Trophoblast cell (in vitro differentiated cells and primary cell): ENCODE data around the gene MRPL23.

ENCODE experiments used
- DNase-seq, 2 donors: peaks; one replicate each; pipeline ENCODE4 v3.0.0-alpha.2; 2016
- H2AFZ ChIP-seq: 2 replicates; pipeline ENCODE4 v1.6.1; 2013; ENCODE audit warnings: low read length, moderate library complexity, mild to moderate bottlenecking; ENCODE audit not compliant: insufficient read depth, poor library complexity
- H2AK5ac ChIP-seq: 2 replicates; pipeline ENCODE4 v1.6.1; 2013; ENCODE audit warnings: mild to moderate bottlenecking, low read length
- H2BK120ac ChIP-seq: 2 replicates; pipeline ENCODE4 v1.6.1; 2013; ENCODE audit warnings: low read length, mild to moderate bottlenecking, moderate library complexity; ENCODE audit not compliant: insufficient read depth, poor library complexity
- H2BK12ac ChIP-seq: 2 replicates; pipeline ENCODE4 v1.6.1; 2013; ENCODE audit warnings: mild to moderate bottlenecking, low read length, moderate library complexity
- H2BK5ac ChIP-seq: 2 replicates; pipeline ENCODE4 v1.6.1; 2013; ENCODE audit warnings: low read length, low read depth, moderate library complexity, mild to moderate bottlenecking; ENCODE audit not compliant: poor library complexity
- H3K14ac ChIP-seq: 2 replicates; pipeline ENCODE4 v1.6.1; 2013; ENCODE audit warnings: mild to moderate bottlenecking, low read length
- H3K18ac ChIP-seq: 2 replicates; pipeline ENCODE4 v1.6.1; 2013; ENCODE audit warnings: mild to moderate bottlenecking, low read length
- H3K23ac ChIP-seq: 2 replicates; pipeline ENCODE4 v1.6.1; 2013; ENCODE audit warnings: low read length
- H3K27ac ChIP-seq: 2 replicates; pipeline ENCODE4 v1.5.1; 2013; ENCODE audit warnings: low read depth, mild to moderate bottlenecking, inconsistent platforms, low read length, moderate library complexity
- H3K27me3 ChIP-seq: 2 replicates; pipeline ENCODE4 v1.6.1; 2013; ENCODE audit warnings: inconsistent platforms, mild to moderate bottlenecking, low read length, moderate library complexity; ENCODE audit not compliant: insufficient read depth
- H3K36me3 ChIP-seq, 2 experiments: 1 replicate in 1 of 2; 2 replicates in 1 of 2; pipeline ENCODE4 v1.6.1; 2013; ENCODE audit warnings: low read length in 2 of 2, mild to moderate bottlenecking in 2 of 2, moderate library complexity in 1 of 2; ENCODE audit not compliant: insufficient read depth in 2 of 2, control insufficient read depth in 1 of 2
- H3K4ac ChIP-seq: 2 replicates; pipeline ENCODE4 v1.6.1; 2013; ENCODE audit warnings: low read depth, mild to moderate bottlenecking, low read length, moderate library complexity
- H3K4me1 ChIP-seq, 2 experiments: 1 replicate in 1 of 2; 2 replicates in 1 of 2; pipeline ENCODE4 v1.6.1; 2013; ENCODE audit warnings: low read length in 2 of 2, mild to moderate bottlenecking in 2 of 2, moderate library complexity in 1 of 2; ENCODE audit not compliant: insufficient read depth in 2 of 2, control insufficient read depth in 1 of 2
- H3K4me2 ChIP-seq: 2 replicates; pipeline ENCODE4 v1.6.1; 2013; ENCODE audit warnings: inconsistent platforms, mild to moderate bottlenecking, low read length, moderate library complexity
- H3K4me3 ChIP-seq: 2 replicates; pipeline ENCODE4 v1.5.1; 2013; ENCODE audit warnings: mild to moderate bottlenecking, low read depth, low read length, inconsistent platforms
- H3K79me1 ChIP-seq: one replicate; pipeline ENCODE4 v1.6.1; 2013; ENCODE audit warnings: low read length
- H3K79me2 ChIP-seq: 2 replicates; pipeline ENCODE4 v1.6.1; 2013; ENCODE audit warnings: low read length, mild to moderate bottlenecking; ENCODE audit not compliant: control insufficient read depth, insufficient read depth, poor library complexity
- H3K9ac ChIP-seq: 2 replicates; pipeline ENCODE4 v1.6.1; 2013; ENCODE audit warnings: mild to moderate bottlenecking, low read length
- H3K9me3 ChIP-seq: 2 replicates; pipeline ENCODE4 v1.6.1; 2013; ENCODE audit warnings: low read depth, mild to moderate bottlenecking, control low read depth, inconsistent platforms, low read length; ENCODE audit not compliant: insufficient read depth
- H4K12ac ChIP-seq: 2 replicates; pipeline ENCODE4 v1.6.1; 2013; ENCODE audit warnings: low read depth, mild to moderate bottlenecking, low read length, moderate library complexity
- H4K8ac ChIP-seq: 2 replicates; pipeline ENCODE4 v1.6.1; 2013; ENCODE audit warnings: low read depth, mild to moderate bottlenecking, low read length, moderate library complexity
- H4K91ac ChIP-seq: one replicate; pipeline ENCODE4 v1.6.1; 2013; ENCODE audit warnings: low read depth, mild to moderate bottlenecking, low read length, moderate library complexity
- WGBS: extraction: QIAGEN DNeasy Blood & Tissue Kit; methylation state at CpG from one replicate; pipeline ENCODE4 v1.1.7; 2013; ENCODE audit warnings: missing lambda C conversion rate; ENCODE audit not compliant: insufficient read length, insufficient coverage; ENCODE audit errors: extremely low coverage; 5-methylcytosine and 5-hydroxymethylcytosine counted together

The MRPL23 gene

GRCh38 chr11:1932105-1932480 is 15.0 kb upstream of the MRPL23 start:
- Histone ChIP-seq H4K8ac (no peak overlapping the region), H3K14ac (no peak overlapping the region), H3K4me1 (peaks cover 10 to 13% of the 10 kb centered on the region in 2 experiments), H3K36me3 (no peaks in the 10 kb centered on the region), H4K12ac (no peak overlapping the region), H2AFZ (no peak overlapping the region), H2BK12ac (no peak overlapping the region), H2BK5ac (no peak overlapping the region), H3K4ac (no peak overlapping the region), H3K23ac (no peak overlapping the region), H2BK120ac (no peak overlapping the region), H3K79me1 (peaks cover 2% of the 10 kb centered on the region), H3K18ac (no peak overlapping the region), H3K4me2 (no peak overlapping the region), H2AK5ac (no peak overlapping the region), H3K79me2 (no peaks in the 10 kb centered on the region), H3K9me3 (peaks cover 3% of the 10 kb centered on the region), H3K9ac (no peak overlapping the region), H3K27ac (no peak overlapping the region), H3K27me3 (no peaks in the 10 kb centered on the region), H3K4me3 (no peak overlapping the region), H4K91ac (no peak overlapping the region)
- WGBS, result no CpG with 5 or more reads among the region's 11 CpGs
- DNase-seq, result no peak

- H3K14ac ChIP-seq, result no peak overlapping the region
- no peaks in the 10 kb centered on the region for H3K79me2 ChIP-seq
- H2AFZ ChIP-seq, result no peak overlapping the region
- no peak overlapping the region for H3K23ac ChIP-seq
- H3K4ac ChIP-seq, result no peak overlapping the region
- no peak overlapping the region for H3K18ac ChIP-seq
- no peak for DNase-seq
- H3K9me3 ChIP-seq, result peaks cover 3% of the 10 kb centered on the region
- H4K12ac ChIP-seq, result no peak overlapping the region
- no peaks in the 10 kb centered on the region for H3K36me3 ChIP-seq
- H3K27me3 ChIP-seq, result no peaks in the 10 kb centered on the region
- no peak overlapping the region for H3K9ac ChIP-seq
- no peak overlapping the region for H2AK5ac ChIP-seq
- H4K8ac ChIP-seq, result no peak overlapping the region
- H3K4me1 ChIP-seq, result peaks cover 4 to 7% of the 10 kb centered on the region in 2 experiments
- no peak overlapping the region for H2BK12ac ChIP-seq
- H3K27ac ChIP-seq, result no peak overlapping the region
- peak overlapping the region; percentile 44 for H3K4me3 ChIP-seq
- no peak overlapping the region for H2BK120ac ChIP-seq
- H4K91ac ChIP-seq, result no peak overlapping the region
- no peaks in the 10 kb centered on the region for H3K79me1 ChIP-seq
- no peak overlapping the region for H2BK5ac ChIP-seq
- WGBS, result 100% methylated on average over 4 of the region's 4 CpGs
- no peak overlapping the region for H3K4me2 ChIP-seq
These were observed 14.5 kb upstream of the MRPL23 start for GRCh38 chr11:1932681-1933080.

- Histone ChIP-seq H2AK5ac (no peak overlapping the region), H3K4me2 (no peak overlapping the region), H3K36me3 (no peaks in the 10 kb centered on the region), H2AFZ (no peak overlapping the region), H3K4me3 (peak overlapping the region; percentile 34), H4K8ac (no peak overlapping the region), H3K27me3 (no peaks in the 10 kb centered on the region), H4K91ac (no peak overlapping the region), H3K27ac (no peak overlapping the region), H3K18ac (no peak overlapping the region), H3K14ac (no peak overlapping the region), H3K23ac (no peak overlapping the region), H3K4ac (no peak overlapping the region), H3K9ac (no peak overlapping the region), H4K12ac (no peak overlapping the region), H3K79me2 (no peaks in the 10 kb centered on the region), H2BK5ac (no peak overlapping the region), H3K4me1 (no peaks in the 10 kb centered on the region), H2BK120ac (no peak overlapping the region), H3K9me3 (peaks cover 3% of the 10 kb centered on the region), H2BK12ac (no peak overlapping the region), H3K79me1 (no peaks in the 10 kb centered on the region)
- no peak for DNase-seq
- no CpG with 5 or more reads among the region's 18 CpGs for WGBS
These were observed 13.5 kb upstream of the MRPL23 start for GRCh38 chr11:1933416-1934334.

GRCh38 chr11:1934335-1935155 is 12.6 kb upstream of the MRPL23 start:
- no peak overlapping the region for H2AFZ ChIP-seq
- H2BK12ac ChIP-seq, result no peak overlapping the region
- DNase-seq, result no peak
- no CpG with 5 or more reads among the region's 24 CpGs for WGBS
- H3K27me3 ChIP-seq, result no peaks in the 10 kb centered on the region
- H4K91ac ChIP-seq, result no peak overlapping the region
- H3K79me1 ChIP-seq, result no peaks in the 10 kb centered on the region
- H4K8ac ChIP-seq, result no peak overlapping the region
- H3K23ac ChIP-seq, result no peak overlapping the region
- no peak overlapping the region for H3K9ac ChIP-seq
- H2BK5ac ChIP-seq, result no peak overlapping the region
- H4K12ac ChIP-seq, result no peak overlapping the region
- no peak overlapping the region for H3K4ac ChIP-seq
- no peaks in the 10 kb centered on the region for H3K4me1 ChIP-seq
- H3K4me2 ChIP-seq, result no peak overlapping the region
- H3K4me3 ChIP-seq, result no peak overlapping the region
- no peak overlapping the region for H3K27ac ChIP-seq
- no peak overlapping the region for H3K14ac ChIP-seq
- H2BK120ac ChIP-seq, result no peak overlapping the region
- no peak overlapping the region for H3K18ac ChIP-seq
- H3K36me3 ChIP-seq, result no peaks in the 10 kb centered on the region
- H3K79me2 ChIP-seq, result no peaks in the 10 kb centered on the region
- H3K9me3 ChIP-seq, result peaks cover 3% of the 10 kb centered on the region
- no peak overlapping the region for H2AK5ac ChIP-seq
